ENCODE measurements around the gene TTC38.

The TTC38 gene

DNA sequence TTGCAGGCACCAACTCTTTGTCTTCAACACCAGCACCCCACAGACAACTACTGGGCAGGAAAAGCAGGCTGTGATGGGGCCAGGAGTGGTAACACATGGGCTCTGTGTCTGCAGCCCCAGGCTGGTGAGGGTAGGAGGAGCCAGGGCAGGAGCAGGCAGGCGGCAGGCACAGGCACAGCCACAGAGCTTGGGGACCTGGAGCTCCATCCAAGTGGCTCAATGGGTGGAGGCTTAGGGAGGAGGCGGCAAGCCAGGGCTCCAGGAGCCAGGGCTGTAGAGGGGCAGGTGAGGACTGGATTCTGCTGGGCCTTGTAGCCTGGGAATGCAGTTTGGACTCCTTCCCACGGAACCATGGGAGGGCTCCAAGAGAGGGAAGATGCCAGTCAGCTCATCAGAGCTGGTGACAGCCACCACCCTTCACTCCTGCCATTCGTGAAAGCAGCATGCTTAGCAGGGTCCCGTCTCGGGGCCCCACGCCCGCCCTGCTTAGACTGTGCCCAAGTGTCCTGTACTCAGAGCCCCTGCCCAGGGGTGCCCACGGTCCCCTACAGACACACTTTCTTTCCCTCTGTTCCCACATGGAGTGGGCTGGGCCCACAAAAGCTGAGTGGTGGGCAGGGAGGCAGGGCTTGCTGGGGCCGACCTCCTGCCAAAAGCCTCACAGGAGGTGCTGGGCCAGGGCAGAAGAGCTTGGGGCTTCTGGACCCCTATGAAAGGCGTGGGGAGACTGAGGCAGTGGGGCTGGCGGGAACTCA lies 12.4 kb downstream of the TTC38 start:
- DNase-seq = no peak

DNA sequence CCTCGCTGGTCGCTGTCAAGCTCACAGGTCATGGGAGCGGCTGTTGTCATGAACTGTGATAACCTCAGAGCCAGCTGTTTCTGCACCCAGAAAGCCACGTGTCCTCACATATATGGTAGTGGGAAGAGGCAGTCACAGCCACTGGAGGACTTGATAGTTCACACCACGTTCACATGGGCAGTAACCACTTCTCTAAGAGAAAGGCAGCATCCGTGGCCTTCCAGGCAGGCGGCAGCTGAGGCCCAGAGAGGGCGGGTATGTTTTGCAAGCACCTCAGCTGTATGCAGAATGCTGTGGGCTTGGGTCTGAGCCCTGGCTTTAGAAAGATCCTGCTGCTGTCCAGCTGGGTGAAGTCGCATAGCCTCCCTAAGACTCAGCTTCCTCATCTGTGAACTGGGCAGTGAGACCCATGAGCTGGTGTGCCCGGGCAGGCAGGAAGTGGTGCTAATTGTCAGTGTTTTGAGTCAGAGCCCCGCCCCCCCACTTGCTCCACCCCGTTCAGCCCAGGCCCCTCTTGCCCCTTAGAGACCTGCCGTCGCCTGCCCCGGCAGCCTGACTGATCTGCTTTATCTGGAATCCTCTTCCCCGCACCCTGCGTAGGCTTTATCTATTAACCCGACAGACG lies 13.3 kb downstream of the TTC38 start:
- peak; percentile 71 for DNase-seq

DNA sequence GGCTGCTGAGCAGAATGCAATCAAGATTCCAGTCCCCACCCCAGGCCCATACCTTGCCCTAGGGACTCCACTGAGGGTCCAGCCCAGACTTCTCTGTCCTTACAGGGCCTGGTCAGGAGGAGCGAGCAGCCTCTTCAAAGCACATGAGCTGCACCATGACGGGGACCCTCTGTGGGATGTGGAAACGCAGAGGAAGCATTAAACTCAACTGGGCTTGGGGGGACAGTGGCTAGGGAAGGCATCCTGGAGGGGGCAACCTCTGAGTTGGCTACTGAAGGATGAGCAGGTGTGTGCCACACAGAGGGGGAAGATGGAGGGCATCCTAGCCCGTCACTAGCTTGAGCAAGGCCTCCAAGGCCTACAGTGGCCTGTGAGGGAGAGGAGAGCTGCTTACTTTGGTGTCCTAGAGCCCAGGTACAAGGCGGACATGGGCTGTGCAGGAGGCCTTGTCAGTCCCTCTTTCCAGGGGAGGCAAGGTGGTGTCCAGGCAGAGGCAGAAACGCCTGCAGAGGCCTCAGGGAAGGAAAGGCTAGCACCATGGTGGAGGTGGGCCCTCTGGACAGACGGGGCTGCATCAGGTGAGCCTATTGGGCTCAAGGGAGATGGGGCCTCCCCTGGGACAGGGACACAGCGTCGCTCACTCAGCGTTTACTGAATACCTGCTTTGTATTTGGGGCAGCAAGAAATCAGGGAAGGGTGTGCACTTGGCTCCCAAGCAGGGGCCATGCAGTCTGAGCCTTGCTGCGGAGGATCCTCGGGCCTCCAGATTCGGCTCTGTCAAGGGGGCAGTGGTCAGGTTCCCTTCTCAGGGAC lies 14.3 kb downstream of the TTC38 start:
- DNase-seq = no peak

- no peak for DNase-seq
Observed at GRCh38 chr22:46286006-46286405, 18.2 kb downstream of the TTC38 start.

GRCh38 chr22:46286941-46287872 lies 19.4 kb downstream of the TTC38 start:
- DNase-seq = no peak

- DNase-seq = peak; percentile 55
Observed at GRCh38 chr22:46287873-46288751, 20.3 kb downstream of the TTC38 start.

GRCh38 chr22:46288846-46289243 lies 21.0 kb downstream of the TTC38 start:
- no peak for DNase-seq

GRCh38 chr22:46289244-46289891 lies 21.6 kb downstream of the TTC38 start:
- DNase-seq = peak; percentile 57

- peak; percentile 15 for DNase-seq
Observed at GRCh38 chr22:46290121-46290842, 22.5 kb downstream of the TTC38 start.

- DNase-seq = no peak
Observed at GRCh38 chr22:46290843-46291785, 23.3 kb downstream of the TTC38 start.

GRCh38 chr22:46292173-46292572 lies 24.4 kb downstream of the TTC38 start:
- DNase-seq = no peak

- no peak for DNase-seq
Observed at GRCh38 chr22:46292732-46293131, 24.9 kb downstream of the TTC38 start.

GRCh38 chr22:46293577-46294260 lies 25.9 kb downstream of the TTC38 start:
- no peak for DNase-seq

DNA sequence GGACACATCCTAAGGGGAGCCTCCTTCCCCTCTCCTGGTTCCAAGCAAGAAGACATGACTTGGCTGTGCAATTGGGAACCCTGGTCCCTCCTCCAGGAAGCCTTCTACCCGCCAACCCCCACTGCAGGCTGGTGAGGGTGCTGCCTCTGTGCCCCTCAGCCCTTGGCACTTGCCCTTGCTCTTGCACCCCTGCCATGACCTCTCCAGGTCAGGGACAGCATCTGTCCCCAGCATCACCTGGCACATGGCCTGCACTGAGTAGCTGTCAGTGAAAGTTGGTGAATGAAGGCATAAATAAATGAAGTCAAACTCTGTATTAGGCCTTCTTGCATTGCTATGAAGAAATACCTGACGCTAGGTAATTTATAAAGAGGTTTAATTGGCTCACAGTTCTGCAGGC lies 27.0 kb downstream of the TTC38 start:
- DNase-seq = no peak

DNA sequence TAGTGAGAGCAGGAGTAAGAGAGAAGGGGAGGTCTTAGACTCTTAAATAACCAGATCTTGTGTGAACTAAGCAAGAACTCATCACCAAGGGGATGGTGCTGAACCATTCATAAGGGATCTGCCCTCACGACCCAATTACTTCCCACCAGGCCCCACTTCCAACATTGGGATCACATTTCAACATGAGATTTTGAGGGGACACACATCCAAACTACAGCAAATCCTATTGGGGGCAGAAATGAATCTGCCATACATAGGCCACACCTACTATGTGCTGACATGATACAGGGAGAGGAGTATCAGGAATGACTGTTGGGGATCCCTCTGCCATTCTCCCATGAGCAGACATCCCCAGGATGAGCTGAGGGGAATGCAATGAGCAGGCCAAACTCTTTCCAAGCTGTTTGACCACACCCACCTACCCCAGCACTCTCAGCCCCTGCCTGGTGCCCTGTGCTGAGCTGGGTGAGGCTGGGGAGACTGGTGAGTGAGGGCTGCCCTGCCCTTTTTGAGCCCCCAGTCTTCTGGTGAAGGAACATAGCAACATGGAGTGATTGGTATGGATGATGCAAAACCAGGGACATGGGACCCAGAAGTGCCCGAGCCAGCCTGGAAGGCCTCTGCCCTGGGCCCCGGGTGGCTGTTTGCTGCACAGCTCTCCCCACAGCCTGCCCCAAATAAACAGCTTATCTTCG lies 27.6 kb downstream of the TTC38 start:
- no peak for DNase-seq

DNA sequence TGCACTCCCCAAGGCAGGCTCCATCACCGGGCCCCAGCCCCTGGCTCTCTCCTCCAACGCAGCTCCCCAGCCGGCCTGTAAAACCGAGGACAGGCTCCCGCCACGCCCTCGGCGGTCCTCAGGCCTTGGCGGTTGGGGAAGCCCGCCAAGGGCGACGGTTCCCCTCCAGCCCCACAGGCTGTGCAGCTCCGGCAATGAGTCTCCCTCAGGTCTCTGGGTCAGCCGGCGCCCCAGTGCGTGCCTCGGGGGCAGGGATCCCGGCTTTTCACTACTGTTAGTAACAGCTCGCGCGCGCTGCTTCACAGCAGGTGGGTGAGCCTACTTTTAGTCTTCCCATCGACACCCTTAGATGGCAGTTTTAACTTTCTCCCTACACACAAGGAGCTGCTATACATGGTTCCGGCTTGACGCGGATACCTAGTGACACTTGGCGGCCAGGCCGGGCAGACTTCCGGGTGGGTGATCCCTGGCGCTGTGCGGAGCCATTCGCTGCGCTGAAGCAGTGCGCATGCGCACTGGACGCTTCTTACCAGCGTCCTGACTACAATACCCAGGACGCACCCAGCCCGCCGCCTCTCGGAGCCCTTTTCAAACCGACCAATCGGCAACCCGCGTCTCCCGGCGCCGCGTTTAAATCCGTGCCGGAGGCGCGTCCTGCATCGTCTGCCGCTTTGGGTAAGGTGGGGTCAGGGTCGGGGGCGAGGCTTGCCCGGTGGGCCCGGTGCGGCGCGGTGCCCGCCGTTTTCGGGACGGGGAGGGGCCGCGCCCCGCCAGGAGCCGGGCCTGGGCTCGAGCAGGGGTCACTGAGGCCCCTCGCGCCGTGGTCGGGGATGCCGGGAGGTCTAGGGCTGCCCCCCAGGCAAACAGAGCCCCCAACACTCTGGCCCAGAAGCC lies 28.7 kb downstream of the TTC38 start, which contains the start of gene GTSE1:
Gene GTSE1, plus strand, starts transcription at position 614 of the 894 bp plus-strand sequence. CDS start 531 bp downstream, outside the sequence.
- peak; percentile 98 for DNase-seq

Measured in CD4-positive, alpha-beta T cell treated with Interleukin-21 for 1 hour (primary cell).